WTC11 (cell line): Measurements from ENCODE around the gene SART3. TPM values are rescaled to one million over a fixed set of nuclear protein-coding genes. Genes with fewer than 3 reads are reported as not detected.

ENCODE experiments used
- ATAC-seq: fragments of 200-7000 bp; cut with Tn5 transposase; 2 replicates; pipeline ENCODE4 v1.10.0; 2021; ENCODE audit warnings: mild to moderate bottlenecking, moderate library complexity
- CTCF ChIA-PET: fragments of 300-600 bp; sonication (Branson Sonifier 250); formaldehyde crosslinking; loops from one replicate; lab custom pipeline; 2021; ENCODE audit warnings: antibody characterized with exemption; lab: Charles Lee
- POLR2A ChIA-PET: fragments of 350-600 bp; sonication (Branson Sonifier 250); formaldehyde crosslinking; loops from one replicate; lab custom pipeline; 2021; ENCODE audit warnings: antibody characterized with exemption; lab: Charles Lee
- DNase-seq: peaks from one replicate; pipeline ENCODE4 v3.0.0; 2021; ENCODE audit warnings: low spot score
- H3K27ac Mint-ChIP-seq: 2 replicates; pipeline ENCODE4 v1.8.0; 2021; ENCODE audit warnings: mixed read lengths
- H3K27me3 Mint-ChIP-seq: 2 replicates; pipeline ENCODE4 v1.8.0; 2021; ENCODE audit warnings: low read depth, mild to moderate bottlenecking, moderate library complexity, mixed read lengths
- H3K36me3 Mint-ChIP-seq: 2 replicates; pipeline ENCODE4 v1.8.0; 2021; ENCODE audit warnings: mixed read lengths
- H3K4me1 Mint-ChIP-seq: 2 replicates; pipeline ENCODE4 v1.8.0; 2022; ENCODE audit warnings: mixed read lengths
- H3K4me3 Mint-ChIP-seq: 2 replicates; pipeline ENCODE4 v1.8.0; 2021; ENCODE audit warnings: mild to moderate bottlenecking, moderate library complexity, mixed read lengths
- H3K9me3 Mint-ChIP-seq: 2 replicates; pipeline ENCODE4 v1.8.0; 2021; ENCODE audit warnings: mixed read lengths
- EMX1 ChIP-seq: fragments of 250-450 bp; sonication (Bioruptor Pico); IDR thresholded peaks from 2 replicates; pipeline ENCODE4 v1.8.0; 2021; ENCODE audit warnings: mild to moderate bottlenecking
- ESRRA ChIP-seq: sonication (generic); formaldehyde crosslinking; IDR thresholded peaks from 2 replicates; pipeline ENCODE4 v1.8.1; 2022; ENCODE audit warnings: mild to moderate bottlenecking, missing genetic modification reagents, borderline replicate concordance
- JUN ChIP-seq: sonication (generic); formaldehyde crosslinking; IDR thresholded peaks from 2 replicates; pipeline ENCODE4 v1.8.0; 2023; ENCODE audit warnings: mild to moderate bottlenecking, missing genetic modification reagents
- MYBL2 ChIP-seq: sonication (generic); formaldehyde crosslinking; IDR thresholded peaks from 2 replicates; pipeline ENCODE4 v1.8.1; 2023; ENCODE audit warnings: mild to moderate bottlenecking, moderate library complexity, missing genetic modification reagents
- NR1H2 ChIP-seq: sonication (generic); formaldehyde crosslinking; IDR thresholded peaks from 2 replicates; pipeline ENCODE4 v1.9.0; 2021; ENCODE audit warnings: mild to moderate bottlenecking, moderate library complexity, missing genetic modification reagents
- NR3C1 ChIP-seq: sonication (generic); formaldehyde crosslinking; conservative IDR thresholded peaks from 2 replicates; pipeline ENCODE4 v1.8.1; 2023; ENCODE audit warnings: low read depth, mild to moderate bottlenecking, missing genetic modification reagents
- PRRX2 ChIP-seq: fragments of 250-450 bp; sonication (Bioruptor Pico); IDR thresholded peaks from 2 replicates; pipeline ENCODE4 v1.8.0; 2021; ENCODE audit warnings: mild to moderate bottlenecking
- ZNF219 ChIP-seq: sonication (generic); formaldehyde crosslinking; IDR thresholded peaks from 2 replicates; pipeline ENCODE4 v1.8.0; 2023; ENCODE audit warnings: missing genetic modification reagents, mild to moderate bottlenecking, borderline replicate concordance
- ZNF232 ChIP-seq: sonication (generic); formaldehyde crosslinking; IDR thresholded peaks from 2 replicates; pipeline ENCODE4 v1.8.0; 2022; ENCODE audit warnings: mild to moderate bottlenecking, missing genetic modification reagents
- ZNF317 ChIP-seq: sonication (generic); formaldehyde crosslinking; IDR thresholded peaks from 2 replicates; pipeline ENCODE4 v1.8.1; 2023; ENCODE audit warnings: low read depth, mild to moderate bottlenecking, moderate library complexity, missing genetic modification reagents, borderline replicate concordance
- ZNF396 ChIP-seq: fragments of 250-450 bp; sonication (Bioruptor Pico); IDR thresholded peaks from 2 replicates; pipeline ENCODE4 v1.8.0; 2021; ENCODE audit warnings: mild to moderate bottlenecking, moderate library complexity, borderline replicate concordance
- ZNF423 ChIP-seq: fragments of 250-450 bp; sonication (Bioruptor Pico); IDR thresholded peaks from 2 replicates; pipeline ENCODE4 v2.1.2; 2022; ENCODE audit warnings: mild to moderate bottlenecking, moderate library complexity
- total RNA-seq: library from RNA; stranded (reverse); gene quantifications from 3 replicates; pipeline ENCODE4 v1.2.3, GENCODE V29; 2021
- TF ChIP-seq, protein P1 (sequence below): sonication (generic); formaldehyde crosslinking; IDR thresholded peaks from 2 replicates; pipeline ENCODE4 v1.8.1; 2023; ENCODE audit warnings: mild to moderate bottlenecking, moderate library complexity, missing genetic modification reagents
- TF ChIP-seq, protein P2 (sequence below): fragments of 200-600 bp; IDR thresholded peaks from 2 replicates; pipeline ENCODE4 v1.8.0; 2022; ENCODE audit warnings: antibody characterized with exemption
- TF ChIP-seq, protein P3 (sequence below): fragments of 250-450 bp; sonication (Bioruptor Pico); IDR thresholded peaks from 2 replicates; pipeline ENCODE4 v1.9.0; 2021; ENCODE audit warnings: mild to moderate bottlenecking
- TF ChIP-seq, protein P4 (sequence below): sonication (generic); formaldehyde crosslinking; IDR thresholded peaks from 2 replicates; pipeline ENCODE4 v1.8.0; 2022; ENCODE audit warnings: mild to moderate bottlenecking, missing genetic modification reagents
- TF ChIP-seq, protein P5 (sequence below): sonication (generic); formaldehyde crosslinking; IDR thresholded peaks from 2 replicates; pipeline ENCODE4 v1.8.1; 2022; ENCODE audit warnings: mild to moderate bottlenecking, moderate library complexity, missing genetic modification reagents
- TF ChIP-seq, protein P6 (sequence below): sonication (generic); formaldehyde crosslinking; IDR thresholded peaks from 2 replicates; pipeline ENCODE4 v1.8.0; 2023; ENCODE audit warnings: missing genetic modification reagents

SART3 gene
- total RNA-seq, 1 experiment from 2014 or later = 91.2 TPM

DNA sequence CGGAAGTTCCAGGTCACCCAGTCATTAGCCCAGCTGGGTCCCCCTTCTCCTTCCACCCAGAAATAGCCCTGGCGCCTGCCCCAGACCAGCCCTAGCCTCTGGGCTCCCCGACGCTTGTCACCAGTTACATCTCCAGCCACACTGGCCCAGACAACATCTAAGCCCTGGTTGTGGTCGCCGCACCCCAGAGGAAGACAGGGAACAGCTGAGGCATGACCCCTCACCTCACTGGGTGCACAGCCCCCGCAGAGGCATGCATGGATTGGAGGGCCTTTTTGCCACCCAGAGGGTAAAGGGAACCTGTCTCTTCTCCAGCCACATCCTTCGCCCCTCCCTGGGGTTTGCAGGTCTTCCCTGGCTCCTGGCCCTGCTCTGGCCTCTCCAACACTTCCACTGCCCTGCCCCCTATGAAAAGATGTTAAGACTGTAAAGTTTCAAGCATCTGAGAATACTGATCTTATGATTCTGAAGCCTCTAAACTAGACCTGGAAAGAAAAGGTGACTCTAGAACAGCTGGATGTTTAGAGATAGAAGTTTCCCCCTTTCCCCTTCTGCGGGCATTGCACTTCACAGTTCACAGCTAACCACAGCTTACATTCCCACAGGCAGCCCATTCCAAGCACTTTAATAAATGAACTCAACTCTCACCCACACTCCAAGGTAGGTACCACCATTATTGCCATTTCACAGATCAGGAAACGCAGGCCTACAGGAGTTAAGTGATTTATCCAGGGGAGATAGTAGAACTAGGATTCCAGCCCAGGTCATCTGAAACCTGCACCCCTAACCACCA, 22.2 kb upstream of the SART3 start (continued):
- TF ChIP-seq, protein P1, sequence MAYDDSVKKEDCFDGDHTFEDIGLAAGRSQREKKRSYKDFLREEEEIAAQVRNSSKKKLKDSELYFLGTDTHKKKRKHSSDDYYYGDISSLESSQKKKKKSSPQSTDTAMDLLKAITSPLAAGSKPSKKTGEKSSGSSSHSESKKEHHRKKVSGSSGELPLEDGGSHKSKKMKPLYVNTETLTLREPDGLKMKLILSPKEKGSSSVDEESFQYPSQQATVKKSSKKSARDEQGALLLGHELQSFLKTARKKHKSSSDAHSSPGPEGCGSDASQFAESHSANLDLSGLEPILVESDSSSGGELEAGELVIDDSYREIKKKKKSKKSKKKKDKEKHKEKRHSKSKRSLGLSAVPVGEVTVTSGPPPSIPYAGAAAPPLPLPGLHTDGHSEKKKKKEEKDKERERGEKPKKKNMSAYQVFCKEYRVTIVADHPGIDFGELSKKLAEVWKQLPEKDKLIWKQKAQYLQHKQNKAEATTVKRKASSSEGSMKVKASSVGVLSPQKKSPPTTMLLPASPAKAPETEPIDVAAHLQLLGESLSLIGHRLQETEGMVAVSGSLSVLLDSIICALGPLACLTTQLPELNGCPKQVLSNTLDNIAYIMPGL (CRISPR knock-in tag) = no peak
- no peak for TF ChIP-seq NR3C1
- no peak for TF ChIP-seq JUN (CRISPR knock-in tag)
- no peak for TF ChIP-seq ZNF396 (CRISPR knock-in tag)
- no peak for TF ChIP-seq ZNF317 (CRISPR knock-in tag)

DNA sequence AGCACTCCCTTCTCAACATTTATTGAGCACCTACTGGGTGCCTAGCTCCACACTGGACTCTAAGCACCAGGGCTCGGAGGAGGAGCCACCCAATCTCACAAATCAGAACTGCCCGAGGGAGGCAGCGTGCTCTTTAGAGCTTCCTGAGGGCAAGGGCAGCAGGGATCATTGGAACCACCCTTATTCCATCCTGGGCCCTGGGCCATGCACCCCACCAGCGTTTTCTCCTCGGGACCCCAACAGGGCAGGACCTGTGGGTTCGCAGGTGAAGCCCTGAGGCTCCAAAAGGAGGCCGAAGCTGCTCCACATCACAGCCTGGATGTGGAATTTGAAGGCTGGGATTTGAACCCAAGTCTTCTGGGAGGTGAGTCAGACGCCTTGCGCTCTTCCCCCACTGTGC, 21.5 kb upstream of the SART3 start:
- Mint-ChIP-seq H3K9me3 (peaks cover 20% of the 10 kb centered on the region), H3K27ac (no peak overlapping the region), H3K36me3 (no peaks in the 10 kb centered on the region), H3K4me3 (no peak overlapping the region), H3K4me1 (no peaks in the 10 kb centered on the region)
- ChIA-PET POLR2A (no interaction called here), CTCF (interaction anchor here (0.7 kb wide), 1 partner anchor 30 kb away, joined by 4 read pairs; no protein-coding TSS in a partner anchor)
- no peak for DNase-seq
- ATAC-seq = no peak
- no peak for TF ChIP-seq NR1H2 (CRISPR knock-in tag)
- TF ChIP-seq, protein P2, sequence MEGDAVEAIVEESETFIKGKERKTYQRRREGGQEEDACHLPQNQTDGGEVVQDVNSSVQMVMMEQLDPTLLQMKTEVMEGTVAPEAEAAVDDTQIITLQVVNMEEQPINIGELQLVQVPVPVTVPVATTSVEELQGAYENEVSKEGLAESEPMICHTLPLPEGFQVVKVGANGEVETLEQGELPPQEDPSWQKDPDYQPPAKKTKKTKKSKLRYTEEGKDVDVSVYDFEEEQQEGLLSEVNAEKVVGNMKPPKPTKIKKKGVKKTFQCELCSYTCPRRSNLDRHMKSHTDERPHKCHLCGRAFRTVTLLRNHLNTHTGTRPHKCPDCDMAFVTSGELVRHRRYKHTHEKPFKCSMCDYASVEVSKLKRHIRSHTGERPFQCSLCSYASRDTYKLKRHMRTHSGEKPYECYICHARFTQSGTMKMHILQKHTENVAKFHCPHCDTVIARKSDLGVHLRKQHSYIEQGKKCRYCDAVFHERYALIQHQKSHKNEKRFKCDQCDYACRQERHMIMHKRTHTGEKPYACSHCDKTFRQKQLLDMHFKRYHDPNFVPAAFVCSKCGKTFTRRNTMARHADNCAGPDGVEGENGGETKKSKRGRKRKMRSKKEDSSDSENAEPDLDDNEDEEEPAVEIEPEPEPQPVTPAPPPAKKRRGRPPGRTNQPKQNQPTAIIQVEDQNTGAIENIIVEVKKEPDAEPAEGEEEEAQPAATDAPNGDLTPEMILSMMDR = no peak
- TF ChIP-seq, protein P3, sequence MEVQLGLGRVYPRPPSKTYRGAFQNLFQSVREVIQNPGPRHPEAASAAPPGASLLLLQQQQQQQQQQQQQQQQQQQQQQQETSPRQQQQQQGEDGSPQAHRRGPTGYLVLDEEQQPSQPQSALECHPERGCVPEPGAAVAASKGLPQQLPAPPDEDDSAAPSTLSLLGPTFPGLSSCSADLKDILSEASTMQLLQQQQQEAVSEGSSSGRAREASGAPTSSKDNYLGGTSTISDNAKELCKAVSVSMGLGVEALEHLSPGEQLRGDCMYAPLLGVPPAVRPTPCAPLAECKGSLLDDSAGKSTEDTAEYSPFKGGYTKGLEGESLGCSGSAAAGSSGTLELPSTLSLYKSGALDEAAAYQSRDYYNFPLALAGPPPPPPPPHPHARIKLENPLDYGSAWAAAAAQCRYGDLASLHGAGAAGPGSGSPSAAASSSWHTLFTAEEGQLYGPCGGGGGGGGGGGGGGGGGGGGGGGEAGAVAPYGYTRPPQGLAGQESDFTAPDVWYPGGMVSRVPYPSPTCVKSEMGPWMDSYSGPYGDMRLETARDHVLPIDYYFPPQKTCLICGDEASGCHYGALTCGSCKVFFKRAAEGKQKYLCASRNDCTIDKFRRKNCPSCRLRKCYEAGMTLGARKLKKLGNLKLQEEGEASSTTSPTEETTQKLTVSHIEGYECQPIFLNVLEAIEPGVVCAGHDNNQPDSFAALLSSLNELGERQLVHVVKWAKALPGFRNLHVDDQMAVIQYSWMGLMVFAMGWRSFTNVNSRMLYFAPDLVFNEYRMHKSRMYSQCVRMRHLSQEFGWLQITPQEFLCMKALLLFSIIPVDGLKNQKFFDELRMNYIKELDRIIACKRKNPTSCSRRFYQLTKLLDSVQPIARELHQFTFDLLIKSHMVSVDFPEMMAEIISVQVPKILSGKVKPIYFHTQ (CRISPR knock-in tag) = no peak
- no peak for TF ChIP-seq ESRRA (CRISPR knock-in tag)
- no peak for TF ChIP-seq ZNF423
- TF ChIP-seq EMX1 (CRISPR knock-in tag) = no peak
- no peak for TF ChIP-seq ZNF232 (CRISPR knock-in tag)
- TF ChIP-seq ZNF219 (CRISPR knock-in tag) = no peak
- TF ChIP-seq, protein P4, sequence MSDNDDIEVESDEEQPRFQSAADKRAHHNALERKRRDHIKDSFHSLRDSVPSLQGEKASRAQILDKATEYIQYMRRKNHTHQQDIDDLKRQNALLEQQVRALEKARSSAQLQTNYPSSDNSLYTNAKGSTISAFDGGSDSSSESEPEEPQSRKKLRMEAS (CRISPR knock-in tag) = no peak
- TF ChIP-seq, protein P5, sequence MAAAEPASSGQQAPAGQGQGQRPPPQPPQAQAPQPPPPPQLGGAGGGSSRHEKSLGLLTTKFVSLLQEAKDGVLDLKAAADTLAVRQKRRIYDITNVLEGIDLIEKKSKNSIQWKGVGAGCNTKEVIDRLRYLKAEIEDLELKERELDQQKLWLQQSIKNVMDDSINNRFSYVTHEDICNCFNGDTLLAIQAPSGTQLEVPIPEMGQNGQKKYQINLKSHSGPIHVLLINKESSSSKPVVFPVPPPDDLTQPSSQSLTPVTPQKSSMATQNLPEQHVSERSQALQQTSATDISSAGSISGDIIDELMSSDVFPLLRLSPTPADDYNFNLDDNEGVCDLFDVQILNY = no peak
- TF ChIP-seq, protein P6, sequence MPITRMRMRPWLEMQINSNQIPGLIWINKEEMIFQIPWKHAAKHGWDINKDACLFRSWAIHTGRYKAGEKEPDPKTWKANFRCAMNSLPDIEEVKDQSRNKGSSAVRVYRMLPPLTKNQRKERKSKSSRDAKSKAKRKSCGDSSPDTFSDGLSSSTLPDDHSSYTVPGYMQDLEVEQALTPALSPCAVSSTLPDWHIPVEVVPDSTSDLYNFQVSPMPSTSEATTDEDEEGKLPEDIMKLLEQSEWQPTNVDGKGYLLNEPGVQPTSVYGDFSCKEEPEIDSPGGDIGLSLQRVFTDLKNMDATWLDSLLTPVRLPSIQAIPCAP (CRISPR knock-in tag) = no peak
- TF ChIP-seq PRRX2 (CRISPR knock-in tag) = no peak
- TF ChIP-seq MYBL2 (CRISPR knock-in tag) = no peak
- TF ChIP-seq, all 79 proteins: peak for 0
- H3K27me3 Mint-ChIP-seq = no peaks in the 10 kb centered on the region
